Measurements from ENCODE around the gene MCAT. TPM values are rescaled to one million over a fixed set of nuclear protein-coding genes. Genes with fewer than 3 reads are reported as not detected.

MCAT gene
- polyA plus RNA-seq, 1 donor (not counting 4 experiments of a cell fraction or from before 2014, with no cell fraction given) = 13.9 TPM

DNA sequence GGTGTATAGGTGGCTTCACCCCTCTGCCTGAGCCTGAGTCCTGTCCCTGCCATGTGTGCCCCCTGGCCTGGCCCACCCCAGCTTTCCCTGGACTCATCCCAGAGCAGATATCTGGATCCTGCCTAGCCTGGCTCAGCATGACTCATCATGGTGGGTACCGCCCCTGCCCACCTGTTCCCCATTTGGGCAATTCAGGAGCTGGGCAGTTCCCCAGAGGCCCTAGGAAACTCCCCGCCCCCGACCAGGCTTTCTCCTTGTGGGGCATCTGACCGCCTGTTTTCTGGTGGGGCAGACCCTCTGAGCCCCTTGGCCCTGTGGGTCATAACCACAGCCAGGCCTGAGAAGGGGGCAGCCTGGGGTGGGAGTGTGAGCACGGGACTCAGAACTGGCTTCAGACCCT lies 12.6 kb upstream of the MCAT start:
- FAIRE-seq (no peak), DNase-seq (ENCODE audit: low read depth, low spot score) (no peak)
- Histone ChIP-seq H3K27me3 (ENCODE audit: control insufficient read depth, extremely low read depth, insufficient read depth, low read length) (no peaks in the 10 kb centered on the region), H3K4me3 (ENCODE audit: control insufficient read depth in 2 of 3, extremely low read depth in 1 of 3, insufficient read depth in 2 of 3, low read depth in 1 of 3, low read length in 3 of 3) (no peak overlapping the region), H3K4me1 (ENCODE audit: control insufficient read depth, extremely low read depth, insufficient read depth, low read length) (peaks cover 16% of the 10 kb centered on the region), H3K4me2 (ENCODE audit: control insufficient read depth, extremely low read depth, insufficient read depth, low read depth, low read length) (peak overlapping the region; percentile 9), H3K9ac (ENCODE audit: control insufficient read depth, extremely low read depth, insufficient read depth, low read length) (peak overlapping the region; percentile 25), H3K27ac (ENCODE audit: control insufficient read depth, insufficient read depth, low read length) (peak overlapping the region; percentile 18), H2AFZ (ENCODE audit: control insufficient read depth, low read length) (no peak overlapping the region), H3K79me2 (ENCODE audit: control insufficient read depth, insufficient read depth, low read length) (peaks cover 74% of the 10 kb centered on the region), H3K9me1 (ENCODE audit: control insufficient read depth, extremely low read depth, insufficient read depth, low read length) (peaks cover 8% of the 10 kb centered on the region), H4K20me1 (ENCODE audit: control insufficient read depth, extremely low read depth, insufficient read depth, low read length) (peaks cover 32% of the 10 kb centered on the region), H3K9me3 (ENCODE audit: control insufficient read depth, low read depth, low read length) (no peaks in the 10 kb centered on the region), H3K36me3 (ENCODE audit: control insufficient read depth in 2 of 2, extremely low read depth in 1 of 2, insufficient read depth in 2 of 2, low read length in 2 of 2) (peaks cover 19 to 29% of the 10 kb centered on the region in 2 experiments)
- dilution Hi-C loops (cut with MboI; ENCODE audit: extremely low pct_ligation_motif_present, low sequenced_read_pairs) = no loop called here
- TF ChIP-seq, protein P1, sequence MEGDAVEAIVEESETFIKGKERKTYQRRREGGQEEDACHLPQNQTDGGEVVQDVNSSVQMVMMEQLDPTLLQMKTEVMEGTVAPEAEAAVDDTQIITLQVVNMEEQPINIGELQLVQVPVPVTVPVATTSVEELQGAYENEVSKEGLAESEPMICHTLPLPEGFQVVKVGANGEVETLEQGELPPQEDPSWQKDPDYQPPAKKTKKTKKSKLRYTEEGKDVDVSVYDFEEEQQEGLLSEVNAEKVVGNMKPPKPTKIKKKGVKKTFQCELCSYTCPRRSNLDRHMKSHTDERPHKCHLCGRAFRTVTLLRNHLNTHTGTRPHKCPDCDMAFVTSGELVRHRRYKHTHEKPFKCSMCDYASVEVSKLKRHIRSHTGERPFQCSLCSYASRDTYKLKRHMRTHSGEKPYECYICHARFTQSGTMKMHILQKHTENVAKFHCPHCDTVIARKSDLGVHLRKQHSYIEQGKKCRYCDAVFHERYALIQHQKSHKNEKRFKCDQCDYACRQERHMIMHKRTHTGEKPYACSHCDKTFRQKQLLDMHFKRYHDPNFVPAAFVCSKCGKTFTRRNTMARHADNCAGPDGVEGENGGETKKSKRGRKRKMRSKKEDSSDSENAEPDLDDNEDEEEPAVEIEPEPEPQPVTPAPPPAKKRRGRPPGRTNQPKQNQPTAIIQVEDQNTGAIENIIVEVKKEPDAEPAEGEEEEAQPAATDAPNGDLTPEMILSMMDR (optimal IDR thresholded peaks at IDR 0.05 in 1 of 3, IDR thresholded peaks at IDR 0.05 in 1 of 3, conservative IDR thresholded peaks at IDR 0.05 in 1 of 3; ENCODE audit: extremely low read depth in 1 of 3, insufficient read depth in 2 of 3, low read length in 3 of 3) = no peak
- TF ChIP-seq EZH2 (IDR thresholded peaks at IDR 0.05; ENCODE audit: low read length) = no peak

DNA sequence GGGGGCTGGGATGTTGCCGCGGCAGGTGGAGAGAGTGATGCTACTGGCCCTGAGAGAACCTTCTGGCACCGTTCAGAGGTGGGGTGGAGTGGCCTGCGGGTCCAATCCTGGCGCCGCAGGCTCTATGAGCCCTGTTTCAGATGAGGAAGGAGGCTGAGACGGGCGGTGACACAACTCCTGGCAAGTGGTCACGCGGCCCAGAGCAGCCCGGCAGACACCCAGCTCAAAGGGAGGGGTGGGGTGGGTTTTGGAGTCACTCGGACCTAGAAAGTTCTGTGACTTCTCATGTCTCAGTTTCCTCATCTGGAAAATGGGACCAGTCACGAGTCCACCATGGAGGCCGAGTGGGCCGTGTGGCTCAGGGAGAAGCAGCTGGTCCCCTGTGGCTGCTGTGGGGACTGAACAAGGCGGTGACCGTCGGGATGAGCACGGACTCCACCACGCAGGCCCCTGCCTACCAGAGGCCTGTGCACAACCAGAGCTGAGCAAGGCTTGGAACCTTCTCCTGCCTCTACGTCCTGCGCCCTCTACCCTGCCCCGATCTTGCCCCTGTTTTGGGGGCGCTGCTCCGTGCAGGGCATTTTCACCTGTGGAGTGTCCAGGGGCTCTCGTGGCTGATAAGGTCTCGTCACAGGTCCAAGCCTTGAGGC lies 11.8 kb upstream of the MCAT start:
- DNase-seq (ENCODE audit: low read depth, low spot score) = no peak
- Histone ChIP-seq H3K36me3 (ENCODE audit: control insufficient read depth in 2 of 2, extremely low read depth in 1 of 2, insufficient read depth in 2 of 2, low read length in 2 of 2) (peaks cover 12 to 23% of the 10 kb centered on the region in 2 experiments), H3K79me2 (ENCODE audit: control insufficient read depth, insufficient read depth, low read length) (peaks cover 72% of the 10 kb centered on the region), H3K4me3 (ENCODE audit: control insufficient read depth in 2 of 3, extremely low read depth in 1 of 3, insufficient read depth in 2 of 3, low read depth in 1 of 3, low read length in 3 of 3) (peak overlapping the region in 1 of 3 experiments; percentile 26), H3K9me1 (ENCODE audit: control insufficient read depth, extremely low read depth, insufficient read depth, low read length) (peaks cover 8% of the 10 kb centered on the region), H4K20me1 (ENCODE audit: control insufficient read depth, extremely low read depth, insufficient read depth, low read length) (peaks cover 29% of the 10 kb centered on the region), H3K9me3 (ENCODE audit: control insufficient read depth, low read depth, low read length) (no peaks in the 10 kb centered on the region), H2AFZ (ENCODE audit: control insufficient read depth, low read length) (no peak overlapping the region), H3K9ac (ENCODE audit: control insufficient read depth, extremely low read depth, insufficient read depth, low read length) (no peak overlapping the region), H3K27ac (ENCODE audit: control insufficient read depth, insufficient read depth, low read length) (no peak overlapping the region), H3K27me3 (ENCODE audit: control insufficient read depth, extremely low read depth, insufficient read depth, low read length) (no peaks in the 10 kb centered on the region), H3K4me1 (ENCODE audit: control insufficient read depth, extremely low read depth, insufficient read depth, low read length) (peaks cover 16% of the 10 kb centered on the region), H3K4me2 (ENCODE audit: control insufficient read depth, extremely low read depth, insufficient read depth, low read depth, low read length) (peak overlapping the region; percentile 37)
- FAIRE-seq = no peak
- TF ChIP-seq, protein P1 (optimal IDR thresholded peaks at IDR 0.05 in 1 of 3, IDR thresholded peaks at IDR 0.05 in 1 of 3, conservative IDR thresholded peaks at IDR 0.05 in 1 of 3; ENCODE audit: extremely low read depth in 1 of 3, insufficient read depth in 2 of 3, low read length in 3 of 3) = no peak
- no peak for TF ChIP-seq EZH2 (IDR thresholded peaks at IDR 0.05; ENCODE audit: low read length)
- dilution Hi-C loops (cut with MboI; ENCODE audit: extremely low pct_ligation_motif_present, low sequenced_read_pairs) = no loop called here
